A549 (cell line): Measurements from ENCODE around the gene TFPI2. TPM values are rescaled to one million over a fixed set of nuclear protein-coding genes. Genes with fewer than 3 reads are reported as not detected.

Experiments
- ATAC-seq, 2 experiments: fragments of 200-7000 bp in 1 of 2; fragments of >200 bp in 1 of 2; cut with Nextera tagmentation in 1 of 2; cut with Tn5 transposase in 1 of 2; 3 replicates each; pipeline versions ENCODE4 v1.8.0 to v1.9.1; 2018 to 2020; ENCODE audit warnings: mild to moderate bottlenecking in 1 of 2, moderate library complexity in 1 of 2
- CTCF ChIA-PET: fragments of 300-600 bp; sonication (Branson Sonifier 250); formaldehyde crosslinking; extraction: SDS; loops from one replicate; lab custom pipeline; 2021; ENCODE audit warnings: antibody characterized with exemption, inconsistent platforms; lab: Yijun Ruan, JAX
- POLR2A ChIA-PET: fragments of 350-600 bp; formaldehyde crosslinking; extraction: SDS; loops from one replicate; lab custom pipeline; 2021; ENCODE audit warnings: antibody characterized with exemption, inconsistent platforms; lab: Yijun Ruan, JAX
- DNase-seq, 2 experiments: peaks; one replicate each; pipeline versions ENCODE4 v3.0.0 to v3.0.0-alpha.2; 2011 to 2016; ENCODE audit warnings: low read depth in 1 of 2, low spot score in 1 of 2
- FAIRE-seq: peaks from 2 replicates; lab custom pipeline; 2011; peaks lifted over from hg19 to GRCh38; lab: Jason Lieb, UNC
- H3K27ac ChIP-seq, 2 experiments: fragments of >200 bp; sonication (Bioruptor Twin); formaldehyde crosslinking; 3 replicates each; pipeline ENCODE4 v1.5.1; 2016 to 2017
- H3K4me1 ChIP-seq: fragments of >200 bp; sonication (Bioruptor Twin); formaldehyde crosslinking; 3 replicates; pipeline ENCODE4 v1.6.1; 2016
- H3K4me2 ChIP-seq: fragments of >200 bp; sonication (Bioruptor Twin); formaldehyde crosslinking; 3 replicates; pipeline ENCODE4 v1.6.1; 2016
- H3K4me3 ChIP-seq: fragments of >200 bp; sonication (Bioruptor Twin); formaldehyde crosslinking; 3 replicates; pipeline ENCODE4 v1.5.1; 2016
- H3K9me3 ChIP-seq: fragments of >200 bp; sonication (Bioruptor Twin); formaldehyde crosslinking; 3 replicates; pipeline ENCODE4 v1.6.1; 2016
- BHLHE40 ChIP-seq: IDR thresholded peaks from 2 replicates; pipeline ENCODE4 v1.6.1; 2012; ENCODE audit warnings: low read depth, low read length, inconsistent platforms
- CBX2 ChIP-seq: fragments of 200-600 bp; sonication (generic); IDR thresholded peaks from 2 replicates; pipeline ENCODE4 v1.6.1; 2016; ENCODE audit warnings: low read depth, mild to moderate bottlenecking, borderline replicate concordance
- CEBPB ChIP-seq, 2 experiments: fragments of >200 bp in 1 of 2; sonication (Bioruptor Twin) in 1 of 2; formaldehyde crosslinking in 1 of 2; IDR thresholded peaks; 2 replicates each; pipeline ENCODE4 v1.6.1; 2012 to 2016
- CHD4 ChIP-seq: fragments of 200-600 bp; sonication (generic); IDR thresholded peaks from 2 replicates; pipeline ENCODE4 v1.6.1; 2016; ENCODE audit warnings: antibody characterized with exemption, mild to moderate bottlenecking, borderline replicate concordance
- EHMT2 ChIP-seq: fragments of 200-600 bp; sonication (generic); IDR thresholded peaks from 2 replicates; pipeline ENCODE4 v1.6.1; 2016; ENCODE audit warnings: antibody characterized with exemption, low read depth, mild to moderate bottlenecking, moderate library complexity
- ESRRA ChIP-seq: fragments of 150-350 bp; IDR thresholded peaks from 2 replicates; pipeline ENCODE4 v1.6.1; 2014; ENCODE audit warnings: mild to moderate bottlenecking, low read length, borderline replicate concordance
- FOXS1 ChIP-seq: fragments of 250-450 bp; sonication (Bioruptor Pico); IDR thresholded peaks from 2 replicates; pipeline ENCODE4 v1.5.0; 2020; ENCODE audit warnings: mild to moderate bottlenecking, moderate library complexity
- GATA3 ChIP-seq: IDR thresholded peaks from 2 replicates; pipeline ENCODE4 v1.6.1; 2012; ENCODE audit warnings: borderline replicate concordance
- HDAC2 ChIP-seq: fragments of 200-600 bp; sonication (generic); IDR thresholded peaks from 2 replicates; pipeline ENCODE4 v1.6.1; 2016
- HOXA7 ChIP-seq: fragments of 250-450 bp; sonication (Bioruptor Pico); IDR thresholded peaks from 2 replicates; pipeline ENCODE4 v1.5.0; 2020; ENCODE audit warnings: mild to moderate bottlenecking, moderate library complexity
- HOXB5 ChIP-seq: fragments of 250-450 bp; sonication (Bioruptor Pico); IDR thresholded peaks from 2 replicates; pipeline ENCODE4 v1.5.0; 2020; ENCODE audit warnings: mild to moderate bottlenecking, moderate library complexity
- JUN ChIP-seq, 2 experiments: fragments of >200 bp; sonication (Bioruptor Twin); formaldehyde crosslinking; IDR thresholded peaks; 2 replicates in 1 of 2; 3 replicates in 1 of 2; pipeline ENCODE4 v1.6.1; 2016 to 2017
- JUNB ChIP-seq: fragments of >200 bp; sonication (Bioruptor Twin); formaldehyde crosslinking; IDR thresholded peaks from 2 replicates; pipeline ENCODE4 v1.6.1; 2016
- KDM1A ChIP-seq: fragments of 200-600 bp; sonication (generic); IDR thresholded peaks from 2 replicates; pipeline ENCODE4 v1.6.1; 2016; ENCODE audit warnings: low read depth, mild to moderate bottlenecking
- MAZ ChIP-seq: fragments of 150-350 bp; IDR thresholded peaks from 2 replicates; pipeline ENCODE4 v1.6.1; 2014; ENCODE audit warnings: antibody characterized with exemption, low read depth, low read length, borderline replicate concordance
- NPAS2 ChIP-seq: fragments of 250-450 bp; sonication (Bioruptor Pico); IDR thresholded peaks from 2 replicates; pipeline ENCODE4 v1.8.0; 2022; ENCODE audit warnings: mild to moderate bottlenecking, moderate library complexity, borderline replicate concordance
- NR3C1 ChIP-seq: fragments of >200 bp; sonication (Bioruptor Twin); formaldehyde crosslinking; IDR thresholded peaks from 3 replicates; pipeline ENCODE4 v1.6.1; 2017
- POLR2AphosphoS2 ChIP-seq: conservative IDR thresholded peaks from 2 replicates; pipeline ENCODE4 v1.6.1; 2012; ENCODE audit warnings: low read length, improper control_type of control experiment, inconsistent platforms
- RAD21 ChIP-seq, 2 experiments: fragments of >200 bp in 1 of 2; sonication (Bioruptor Twin) in 1 of 2; formaldehyde crosslinking in 1 of 2; IDR thresholded peaks in 1 of 2; conservative IDR thresholded peaks in 1 of 2; 2 replicates in 1 of 2; 3 replicates in 1 of 2; pipeline ENCODE4 v1.6.1; 2012 to 2018; ENCODE audit warnings: inconsistent platforms in 1 of 2
- TFCP2L1 ChIP-seq: fragments of 250-450 bp; sonication (Bioruptor Pico); IDR thresholded peaks from 2 replicates; pipeline ENCODE4 v1.5.0; 2021; ENCODE audit warnings: mild to moderate bottlenecking
- ZC3H11A ChIP-seq: fragments of 450-650 bp; IDR thresholded peaks from 2 replicates; pipeline ENCODE4 v1.6.1; 2014; ENCODE audit warnings: antibody characterized with exemption, mild to moderate bottlenecking
- ZFP36 ChIP-seq: fragments of 450-650 bp; IDR thresholded peaks from 2 replicates; pipeline ENCODE4 v1.6.1; 2014; ENCODE audit warnings: borderline replicate concordance; ENCODE audit not compliant: partially characterized antibody
- ZSCAN20 ChIP-seq: fragments of 250-450 bp; sonication (Bioruptor Pico); IDR thresholded peaks from 2 replicates; pipeline ENCODE4 v1.8.0; 2022; ENCODE audit warnings: mild to moderate bottlenecking, moderate library complexity
- WGBS: methylation state at CpG from one replicate; pipeline ENCODE4 v1.1.6; 2017; ENCODE audit errors: missing lambda C conversion rate; 5-methylcytosine and 5-hydroxymethylcytosine counted together
- polyA plus RNA-seq, 4 experiments: library from polyadenylated mRNA; depleted of rRNA in 3 of 4; stranded (reverse); fragments of >200 nt; fragmentation: RNase III in 1 of 4; extraction: RNeasy Plus Mini Kit Qiagen cat#74134 plus additional on column Dnase treatment in 1 of 4; gene quantifications; 2 replicates in 3 of 4; 3 replicates in 1 of 4; pipeline ENCODE4 v1.2.3, GENCODE V29; 2011 to 2017
- TF ChIP-seq, protein P1 (sequence below): fragments of 250-450 bp; sonication (Bioruptor Pico); IDR thresholded peaks from 2 replicates; pipeline ENCODE4 v1.5.0; 2021; ENCODE audit warnings: mild to moderate bottlenecking, moderate library complexity, borderline replicate concordance
- TF ChIP-seq, protein P2 (sequence below): fragments of 250-450 bp; sonication (Bioruptor Pico); IDR thresholded peaks from 2 replicates; pipeline ENCODE4 v1.5.0; 2020; ENCODE audit warnings: low read depth, mild to moderate bottlenecking, moderate library complexity
- TF ChIP-seq, protein P3 (sequence below): fragments of >200 bp; sonication (Bioruptor Twin); formaldehyde crosslinking; IDR thresholded peaks from 3 replicates; pipeline ENCODE4 v1.6.1; 2016
- TF ChIP-seq, protein P4 (sequence below): fragments of 450-650 bp; IDR thresholded peaks from 2 replicates; pipeline ENCODE4 v1.6.1; 2014; ENCODE audit warnings: antibody characterized with exemption

The TFPI2 gene
- polyA plus RNA-seq, 2 of the 4 experiments (the other 2 are of a cell fraction) = 156 to 172 TPM

DNA sequence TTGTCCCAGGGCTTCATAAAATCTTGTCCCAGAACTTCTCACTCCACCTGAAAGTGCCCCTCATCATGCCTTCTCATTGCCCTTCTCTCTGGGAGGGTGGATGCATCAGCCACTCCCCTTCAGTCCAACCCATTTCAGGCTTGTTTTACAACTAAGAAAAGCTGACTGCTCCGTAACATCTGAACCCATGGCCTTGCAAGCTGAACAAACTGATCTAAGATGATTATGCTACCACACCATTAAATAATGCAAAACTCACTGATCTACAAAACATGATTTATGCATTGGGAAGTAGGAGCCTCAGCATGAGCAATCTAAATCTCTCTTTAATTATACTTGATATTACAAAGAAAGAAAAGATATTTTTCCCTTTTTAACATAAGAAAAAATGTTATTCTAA, 34.8 kb downstream of the TFPI2 start:
- no peak for FAIRE-seq
- ATAC-seq = no peak
- Histone ChIP-seq H3K4me2 (no peak overlapping the region), H3K9me3 (no peaks in the 10 kb centered on the region), H3K4me3 (no peak overlapping the region), H3K4me1 (no peaks in the 10 kb centered on the region), H3K27ac (no peak overlapping the region)
- WGBS = 100% methylated on average over 1 of the region's 1 CpG
- ChIA-PET POLR2A (no interaction called here), CTCF (no interaction called here)
- no peak for TF ChIP-seq TFCP2L1
- no peak for TF ChIP-seq CBX2
- TF ChIP-seq HOXA7 (CRISPR knock-in tag) = no peak
- TF ChIP-seq GATA3 = no peak
- TF ChIP-seq HDAC2 = no peak
- no peak for TF ChIP-seq HOXB5
- TF ChIP-seq, protein P1, sequence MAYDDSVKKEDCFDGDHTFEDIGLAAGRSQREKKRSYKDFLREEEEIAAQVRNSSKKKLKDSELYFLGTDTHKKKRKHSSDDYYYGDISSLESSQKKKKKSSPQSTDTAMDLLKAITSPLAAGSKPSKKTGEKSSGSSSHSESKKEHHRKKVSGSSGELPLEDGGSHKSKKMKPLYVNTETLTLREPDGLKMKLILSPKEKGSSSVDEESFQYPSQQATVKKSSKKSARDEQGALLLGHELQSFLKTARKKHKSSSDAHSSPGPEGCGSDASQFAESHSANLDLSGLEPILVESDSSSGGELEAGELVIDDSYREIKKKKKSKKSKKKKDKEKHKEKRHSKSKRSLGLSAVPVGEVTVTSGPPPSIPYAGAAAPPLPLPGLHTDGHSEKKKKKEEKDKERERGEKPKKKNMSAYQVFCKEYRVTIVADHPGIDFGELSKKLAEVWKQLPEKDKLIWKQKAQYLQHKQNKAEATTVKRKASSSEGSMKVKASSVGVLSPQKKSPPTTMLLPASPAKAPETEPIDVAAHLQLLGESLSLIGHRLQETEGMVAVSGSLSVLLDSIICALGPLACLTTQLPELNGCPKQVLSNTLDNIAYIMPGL (CRISPR knock-in tag) = no peak
- TF ChIP-seq EHMT2 = no peak
- no peak for TF ChIP-seq NPAS2 (CRISPR knock-in tag)
- TF ChIP-seq POLR2AphosphoS2 = no peak
- TF ChIP-seq, protein P2, sequence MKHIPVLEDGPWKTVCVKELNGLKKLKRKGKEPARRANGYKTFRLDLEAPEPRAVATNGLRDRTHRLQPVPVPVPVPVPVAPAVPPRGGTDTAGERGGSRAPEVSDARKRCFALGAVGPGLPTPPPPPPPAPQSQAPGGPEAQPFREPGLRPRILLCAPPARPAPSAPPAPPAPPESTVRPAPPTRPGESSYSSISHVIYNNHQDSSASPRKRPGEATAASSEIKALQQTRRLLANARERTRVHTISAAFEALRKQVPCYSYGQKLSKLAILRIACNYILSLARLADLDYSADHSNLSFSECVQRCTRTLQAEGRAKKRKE (CRISPR knock-in tag) = no peak
- TF ChIP-seq, protein P3, sequence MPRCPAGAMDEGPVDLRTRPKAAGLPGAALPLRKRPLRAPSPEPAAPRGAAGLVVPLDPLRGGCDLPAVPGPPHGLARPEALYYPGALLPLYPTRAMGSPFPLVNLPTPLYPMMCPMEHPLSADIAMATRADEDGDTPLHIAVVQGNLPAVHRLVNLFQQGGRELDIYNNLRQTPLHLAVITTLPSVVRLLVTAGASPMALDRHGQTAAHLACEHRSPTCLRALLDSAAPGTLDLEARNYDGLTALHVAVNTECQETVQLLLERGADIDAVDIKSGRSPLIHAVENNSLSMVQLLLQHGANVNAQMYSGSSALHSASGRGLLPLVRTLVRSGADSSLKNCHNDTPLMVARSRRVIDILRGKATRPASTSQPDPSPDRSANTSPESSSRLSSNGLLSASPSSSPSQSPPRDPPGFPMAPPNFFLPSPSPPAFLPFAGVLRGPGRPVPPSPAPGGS = no peak
- DNase-seq = no peak

DNA sequence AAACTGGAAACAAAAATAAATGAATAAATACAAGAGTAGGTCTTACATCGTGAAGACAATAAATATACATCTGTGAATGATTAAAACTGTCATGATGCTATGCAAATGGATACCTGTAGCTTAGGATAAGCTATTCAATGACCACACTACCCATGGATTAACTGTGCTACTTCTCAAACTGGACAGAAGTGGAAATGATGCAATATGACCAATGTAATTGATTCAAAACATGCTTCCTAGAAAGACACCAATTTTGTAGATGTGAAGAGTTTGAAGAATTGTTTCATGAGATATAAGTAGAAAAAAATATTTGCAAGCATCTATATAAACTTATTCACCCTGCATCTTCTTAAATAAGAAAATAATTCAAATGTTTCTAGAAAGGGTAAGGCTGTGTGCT, 36.1 kb downstream of the TFPI2 start:
- TF ChIP-seq BHLHE40 = no peak
- no peak for TF ChIP-seq JUNB
- no peak for TF ChIP-seq ZC3H11A
- TF ChIP-seq JUN (IDR thresholded peaks at IDR 0.05) = no peak
- no peak for TF ChIP-seq HOXB5
- TF ChIP-seq ZFP36 = no peak
- no peak for TF ChIP-seq KDM1A
- TF ChIP-seq ZSCAN20 (CRISPR knock-in tag) = no peak
- TF ChIP-seq CHD4 = no peak
- TF ChIP-seq, protein P2 (CRISPR knock-in tag) = no peak
- TF ChIP-seq NR3C1 = no peak
- TF ChIP-seq CEBPB (IDR thresholded peaks at IDR 0.05) = no peak
- TF ChIP-seq RAD21 (conservative IDR thresholded peaks at IDR 0.05 in 1 of 2, IDR thresholded peaks at IDR 0.05 in 1 of 2) = no peak
- TF ChIP-seq TFCP2L1 = no peak
- no peak for TF ChIP-seq ESRRA
- no peak for TF ChIP-seq MAZ
- no peak for TF ChIP-seq FOXS1 (CRISPR knock-in tag)
- TF ChIP-seq, protein P4, sequence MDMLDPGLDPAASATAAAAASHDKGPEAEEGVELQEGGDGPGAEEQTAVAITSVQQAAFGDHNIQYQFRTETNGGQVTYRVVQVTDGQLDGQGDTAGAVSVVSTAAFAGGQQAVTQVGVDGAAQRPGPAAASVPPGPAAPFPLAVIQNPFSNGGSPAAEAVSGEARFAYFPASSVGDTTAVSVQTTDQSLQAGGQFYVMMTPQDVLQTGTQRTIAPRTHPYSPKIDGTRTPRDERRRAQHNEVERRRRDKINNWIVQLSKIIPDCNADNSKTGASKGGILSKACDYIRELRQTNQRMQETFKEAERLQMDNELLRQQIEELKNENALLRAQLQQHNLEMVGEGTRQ = no peak
- H3K4me1 ChIP-seq = no peaks in the 10 kb centered on the region
- no peaks in the 10 kb centered on the region for H3K9me3 ChIP-seq
- 86% methylated on average over 1 of the region's 1 CpG for WGBS
- FAIRE-seq (peak; percentile 36), DNase-seq (no peak), ATAC-seq (no peak)
- H3K4me3 ChIP-seq = no peak overlapping the region
- ChIA-PET POLR2A (no interaction called here), CTCF (no interaction called here)
- no peak overlapping the region for H3K4me2 ChIP-seq
- H3K27ac ChIP-seq = no peak overlapping the region
